ENCODE results near the gene PLA2G4F.

PLA2G4F gene

GRCh38 chr15:42154956-42155355 lies 1.5 kb downstream of the PLA2G4F start:
- Histone ChIP-seq H3K27me3 (ENCODE audit: insufficient read depth, low read length, poor library complexity) (no peaks in the 10 kb centered on the region), H3K79me2 (ENCODE audit: insufficient read depth, low read length) (no peaks in the 10 kb centered on the region), H3K27ac (ENCODE audit: low read length) (no peak overlapping the region), H3K4me2 (ENCODE audit: insufficient read depth, low read length) (no peak overlapping the region), H3K36me3 (ENCODE audit: insufficient read depth, low read length) (peaks cover 8% of the 10 kb centered on the region), H3K9me3 (ENCODE audit: insufficient read depth, low read length, severe bottlenecking) (no peaks in the 10 kb centered on the region), H3K9ac (ENCODE audit: low read depth, low read length) (no peak overlapping the region), H2AFZ (ENCODE audit: low read depth, low read length) (no peak overlapping the region), H3K4me3 (ENCODE audit: low read depth in 1 of 2, low read length in 2 of 2) (no peak overlapping the region), H3K4me1 (ENCODE audit: insufficient read depth, low read length) (no peaks in the 10 kb centered on the region), H4K20me1 (ENCODE audit: insufficient read depth, low read length) (no peaks in the 10 kb centered on the region)
- DNase-seq (no peak), ATAC-seq (ENCODE audit: insufficient read depth, low read depth) (no peak)
- TF ChIP-seq EZH2 (IDR thresholded peaks at IDR 0.05; ENCODE audit: borderline replicate concordance, low read depth, low read length, severe bottlenecking) (no peak), CTCF (IDR thresholded peaks at IDR 0.05; ENCODE audit: borderline replicate concordance, extremely low read depth, low read length, poor library complexity, severe bottlenecking) (no peak)

GRCh38 chr15:42154212-42154941 lies 2.1 kb downstream of the PLA2G4F start:
- Histone ChIP-seq H3K27me3 (ENCODE audit: insufficient read depth, low read length, poor library complexity) (no peaks in the 10 kb centered on the region), H3K4me2 (ENCODE audit: insufficient read depth, low read length) (no peak overlapping the region), H3K4me1 (ENCODE audit: insufficient read depth, low read length) (no peaks in the 10 kb centered on the region), H3K4me3 (ENCODE audit: low read depth in 1 of 2, low read length in 2 of 2) (no peak overlapping the region), H3K27ac (ENCODE audit: low read length) (no peak overlapping the region), H2AFZ (ENCODE audit: low read depth, low read length) (no peak overlapping the region), H3K9me3 (ENCODE audit: insufficient read depth, low read length, severe bottlenecking) (no peaks in the 10 kb centered on the region), H3K36me3 (ENCODE audit: insufficient read depth, low read length) (peaks cover 2% of the 10 kb centered on the region), H3K79me2 (ENCODE audit: insufficient read depth, low read length) (no peaks in the 10 kb centered on the region), H4K20me1 (ENCODE audit: insufficient read depth, low read length) (no peaks in the 10 kb centered on the region), H3K9ac (ENCODE audit: low read depth, low read length) (no peak overlapping the region)
- TF ChIP-seq EZH2 (IDR thresholded peaks at IDR 0.05; ENCODE audit: borderline replicate concordance, low read depth, low read length, severe bottlenecking) (no peak), CTCF (IDR thresholded peaks at IDR 0.05; ENCODE audit: borderline replicate concordance, extremely low read depth, low read length, poor library complexity, severe bottlenecking) (no peak)
- DNase-seq, result no peak
- ATAC-seq (ENCODE audit: insufficient read depth, low read depth), result no peak

GRCh38 chr15:42153874-42154211 lies 2.6 kb downstream of the PLA2G4F start:
- no peaks in the 10 kb centered on the region for H3K4me1 ChIP-seq (ENCODE audit: insufficient read depth, low read length)
- H2AFZ ChIP-seq (ENCODE audit: low read depth, low read length), result no peak overlapping the region
- ATAC-seq (ENCODE audit: insufficient read depth, low read depth), result no peak
- no peak for DNase-seq
- H3K79me2 ChIP-seq (ENCODE audit: insufficient read depth, low read length), result no peaks in the 10 kb centered on the region
- H3K9ac ChIP-seq (ENCODE audit: low read depth, low read length), result no peak overlapping the region
- no peak overlapping the region for H3K4me3 ChIP-seq (ENCODE audit: low read depth in 1 of 2, low read length in 2 of 2)
- H3K9me3 ChIP-seq (ENCODE audit: insufficient read depth, low read length, severe bottlenecking), result no peaks in the 10 kb centered on the region
- H4K20me1 ChIP-seq (ENCODE audit: insufficient read depth, low read length), result no peaks in the 10 kb centered on the region
- no peaks in the 10 kb centered on the region for H3K27me3 ChIP-seq (ENCODE audit: insufficient read depth, low read length, poor library complexity)
- H3K36me3 ChIP-seq (ENCODE audit: insufficient read depth, low read length), result no peaks in the 10 kb centered on the region
- no peak overlapping the region for H3K4me2 ChIP-seq (ENCODE audit: insufficient read depth, low read length)
- H3K27ac ChIP-seq (ENCODE audit: low read length), result no peak overlapping the region
- TF ChIP-seq CTCF (IDR thresholded peaks at IDR 0.05; ENCODE audit: borderline replicate concordance, extremely low read depth, low read length, poor library complexity, severe bottlenecking) (no peak), EZH2 (IDR thresholded peaks at IDR 0.05; ENCODE audit: borderline replicate concordance, low read depth, low read length, severe bottlenecking) (no peak)

Data from DND-41 (cell line).